HCT116 (cell line): Measurements from ENCODE around the gene IL6ST.

Source experiments
- CEBPB ChIP-seq: IDR thresholded peaks from 2 replicates; pipeline ENCODE4 v1.6.1; 2012; ENCODE audit warnings: low read depth
- CTCF ChIP-seq, 3 experiments: fragments of 200-600 bp in 1 of 3; sonication (generic) in 1 of 3; IDR thresholded peaks in 2 of 3; conservative IDR thresholded peaks in 1 of 3; 2 replicates each; pipeline ENCODE4 v1.5.1; 2012 to 2017; ENCODE audit warnings: low read depth in 2 of 3, low read length in 2 of 3, antibody characterized with exemption in 1 of 3, borderline replicate concordance in 1 of 3, control low read depth in 1 of 3, mild to moderate bottlenecking in 1 of 3, mixed read lengths in 1 of 3, mixed run types in 1 of 3, moderate library complexity in 1 of 3; ENCODE audit not compliant: insufficient read depth in 1 of 3
- EZH2 ChIP-seq: fragments of 200-600 bp; sonication (generic); IDR thresholded peaks from 2 replicates; pipeline ENCODE4 v1.6.1; 2017; ENCODE audit warnings: antibody characterized with exemption, mixed run types
- EZH2phosphoT487 ChIP-seq: fragments of 200-600 bp; IDR thresholded peaks from 2 replicates; pipeline ENCODE4 v1.6.1; 2018; ENCODE audit warnings: antibody characterized with exemption, borderline replicate concordance
- JUND ChIP-seq: IDR thresholded peaks from 2 replicates; pipeline ENCODE4 v1.6.1; 2012
- MAX ChIP-seq: IDR thresholded peaks from 2 replicates; pipeline ENCODE4 v1.6.1; 2012
- POLR2A ChIP-seq: IDR thresholded peaks from 2 replicates; pipeline ENCODE4 v1.7.0; 2011; ENCODE audit warnings: borderline replicate concordance; ENCODE audit not compliant: insufficient read depth, insufficient read length; ENCODE audit errors: extremely low read depth
- POLR2AphosphoS5 ChIP-seq: IDR thresholded peaks from 2 replicates; pipeline ENCODE4 v1.6.1; 2011; ENCODE audit warnings: mild to moderate bottlenecking, low read depth, low read length, moderate library complexity
- REST ChIP-seq: IDR thresholded peaks from 2 replicates; pipeline ENCODE4 v1.6.1; 2012; ENCODE audit warnings: low read depth
- SRF ChIP-seq: IDR thresholded peaks from 2 replicates; pipeline ENCODE4 v1.6.1; 2012; ENCODE audit warnings: low read depth
- YY1 ChIP-seq: IDR thresholded peaks from 2 replicates; pipeline ENCODE4 v1.6.1; 2011; ENCODE audit warnings: low read length, low read depth, moderate library complexity, mild to moderate bottlenecking; ENCODE audit not compliant: insufficient replicate concordance; ENCODE audit errors: extremely low read depth

- TF ChIP-seq CTCF (IDR thresholded peaks at IDR 0.05 in 2 of 3, conservative IDR thresholded peaks at IDR 0.05 in 1 of 3; ENCODE audit: borderline replicate concordance in 1 of 3, insufficient read depth in 1 of 3, low read depth in 2 of 3, low read length in 2 of 3) (no peak), EZH2 (no peak), REST (no peak), YY1 (no peak), EZH2phosphoT487 (no peak), POLR2A (no peak), MAX (no peak), CEBPB (no peak), JUND (no peak), SRF (no peak), POLR2AphosphoS5 (no peak)
Measured at GRCh38 chr5:55914971-55915370, 79.8 kb downstream of the IL6ST start.
